Neural progenitor cell (in vitro differentiated cells): ENCODE results near the gene CTSW. TPM values are rescaled to one million over a fixed set of nuclear protein-coding genes. Genes with fewer than 3 reads are reported as not detected.

Experiments
- DNase-seq: peaks from one replicate; pipeline ENCODE4 v3.0.0-alpha.2; 2016; ENCODE audit warnings: low spot score
- H2AFZ ChIP-seq: fragments of 200-600 bp; sonication (generic); replicated peaks from 2 replicates; pipeline ENCODE4 v1.6.1; 2016; ENCODE audit warnings: antibody characterized with exemption
- H3F3A ChIP-seq: fragments of 200-600 bp; sonication (generic); 2 replicates; pipeline ENCODE4 v1.6.1; 2016; ENCODE audit warnings: antibody characterized with exemption, low read depth
- H3K27ac ChIP-seq: fragments of 200-600 bp; sonication (generic); 2 replicates; pipeline ENCODE4 v1.5.1; 2016; ENCODE audit warnings: mild to moderate bottlenecking
- H3K27me3 ChIP-seq: fragments of 200-600 bp; sonication (generic); 2 replicates; pipeline ENCODE4 v1.6.1; 2016; ENCODE audit warnings: mild to moderate bottlenecking, moderate library complexity
- H3K36me3 ChIP-seq: fragments of 200-600 bp; sonication (generic); 2 replicates; pipeline ENCODE4 v1.5.1; 2016
- H3K4me1 ChIP-seq: fragments of 200-600 bp; sonication (generic); 2 replicates; pipeline ENCODE4 v1.6.1; 2016; ENCODE audit warnings: mixed run types
- H3K4me2 ChIP-seq: fragments of 200-600 bp; sonication (generic); 2 replicates; pipeline ENCODE4 v1.6.1; 2016
- H3K4me3 ChIP-seq: fragments of 200-600 bp; sonication (generic); 2 replicates; pipeline ENCODE4 v1.5.1; 2016
- H3K79me2 ChIP-seq: fragments of 200-600 bp; sonication (generic); 2 replicates; pipeline ENCODE4 v1.6.1; 2016; ENCODE audit warnings: low read depth
- H3K9ac ChIP-seq: fragments of 200-600 bp; sonication (generic); 2 replicates; pipeline ENCODE4 v1.6.1; 2016
- H3K9me3 ChIP-seq: fragments of 200-600 bp; sonication (generic); 2 replicates; pipeline ENCODE4 v1.5.1; 2016; ENCODE audit warnings: low read depth
- H4K20me1 ChIP-seq: fragments of 200-600 bp; sonication (generic); 2 replicates; pipeline ENCODE4 v1.6.1; 2016; ENCODE audit warnings: low read depth
- H3K27ac Mint-ChIP-seq: 3 replicates; pipeline ENCODE4 v1.8.0; 2021; ENCODE audit warnings: mixed read lengths
- H3K27me3 Mint-ChIP-seq: 2 replicates; pipeline ENCODE4 v1.8.0; 2022; ENCODE audit warnings: low read depth, mild to moderate bottlenecking, inconsistent platforms, moderate library complexity, mixed read lengths; ENCODE audit not compliant: insufficient read depth
- H3K36me3 Mint-ChIP-seq: 3 replicates; pipeline ENCODE4 v1.8.0; 2021; ENCODE audit warnings: mixed read lengths
- H3K4me1 Mint-ChIP-seq: 3 replicates; pipeline ENCODE4 v1.8.0; 2021; ENCODE audit warnings: mixed read lengths
- H3K4me3 Mint-ChIP-seq: 3 replicates; pipeline ENCODE4 v1.8.0; 2021; ENCODE audit warnings: mild to moderate bottlenecking, moderate library complexity, mixed read lengths
- H3K9me3 Mint-ChIP-seq: 3 replicates; pipeline ENCODE4 v1.8.0; 2020; ENCODE audit warnings: mixed read lengths
- EZH2 ChIP-seq: fragments of 200-600 bp; sonication (generic); IDR thresholded peaks from 2 replicates; pipeline ENCODE4 v1.6.1; 2017; ENCODE audit warnings: antibody characterized with exemption, mild to moderate bottlenecking, moderate library complexity
- EZH2phosphoT487 ChIP-seq: fragments of 200-600 bp; sonication (generic); IDR thresholded peaks from 2 replicates; pipeline ENCODE4 v1.6.1; 2017; ENCODE audit warnings: antibody characterized with exemption
- total RNA-seq: library from RNA; depleted of rRNA; stranded (reverse); fragments of >200 nt; gene quantifications from 2 replicates; pipeline ENCODE4 v1.2.3, GENCODE V29; 2015; ENCODE audit warnings: low replicate concordance
- TF ChIP-seq, protein P1 (sequence below): fragments of 200-600 bp; sonication (generic); IDR thresholded peaks from 2 replicates; pipeline ENCODE4 v1.5.1; 2017; ENCODE audit warnings: antibody characterized with exemption, mild to moderate bottlenecking

Gene CTSW
- total RNA-seq, 1 donor from 2014 or later = not detected

DNA sequence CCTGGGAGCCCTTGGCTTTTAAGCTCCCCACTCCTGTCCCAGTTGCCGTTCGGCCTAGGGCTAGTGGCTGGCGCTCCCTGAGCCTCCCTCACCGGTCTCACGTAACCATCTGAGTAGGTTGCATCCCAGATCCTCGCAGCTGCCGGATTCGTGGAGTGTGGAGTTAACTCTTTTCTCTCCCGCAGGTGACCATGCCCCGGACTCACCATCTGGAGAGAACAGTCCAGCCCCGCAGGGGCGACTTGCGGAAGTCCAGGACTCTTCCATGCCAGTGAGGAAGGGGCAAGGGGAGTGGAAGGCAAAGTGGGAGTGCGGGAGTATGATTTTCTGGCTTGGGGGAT lies 18.5 kb upstream of the CTSW start:
- H3K4me3 ChIP-seq = peak overlapping the region; percentile 87
- H3K79me2 ChIP-seq = peaks cover 34% of the 10 kb centered on the region
- peak overlapping the region; percentile 95 for H3K27ac Mint-ChIP-seq
- H3K4me3 Mint-ChIP-seq = peak overlapping the region; percentile 95
- H3K4me2 ChIP-seq = peak overlapping the region; percentile 90
- peaks cover 10% of the 10 kb centered on the region for H3K4me1 ChIP-seq
- H3K36me3 ChIP-seq = no peaks in the 10 kb centered on the region
- peak; percentile 43 for DNase-seq
- H3K9ac ChIP-seq = peak overlapping the region; percentile 63
- peaks cover 17% of the 10 kb centered on the region for H3K36me3 Mint-ChIP-seq
- H3K27me3 ChIP-seq = no peaks in the 10 kb centered on the region
- H3K9me3 ChIP-seq = no peaks in the 10 kb centered on the region
- peaks cover 49% of the 10 kb centered on the region for H3F3A ChIP-seq
- no peak overlapping the region for H3K27ac ChIP-seq
- peaks cover 22% of the 10 kb centered on the region for H3K27me3 Mint-ChIP-seq
- no peak for TF ChIP-seq EZH2
- H2AFZ ChIP-seq = no peak overlapping the region
- peaks cover 22% of the 10 kb centered on the region for H4K20me1 ChIP-seq
- H3K9me3 Mint-ChIP-seq = peaks cover 3% of the 10 kb centered on the region
- H3K4me1 Mint-ChIP-seq = peaks cover 27% of the 10 kb centered on the region

DNA sequence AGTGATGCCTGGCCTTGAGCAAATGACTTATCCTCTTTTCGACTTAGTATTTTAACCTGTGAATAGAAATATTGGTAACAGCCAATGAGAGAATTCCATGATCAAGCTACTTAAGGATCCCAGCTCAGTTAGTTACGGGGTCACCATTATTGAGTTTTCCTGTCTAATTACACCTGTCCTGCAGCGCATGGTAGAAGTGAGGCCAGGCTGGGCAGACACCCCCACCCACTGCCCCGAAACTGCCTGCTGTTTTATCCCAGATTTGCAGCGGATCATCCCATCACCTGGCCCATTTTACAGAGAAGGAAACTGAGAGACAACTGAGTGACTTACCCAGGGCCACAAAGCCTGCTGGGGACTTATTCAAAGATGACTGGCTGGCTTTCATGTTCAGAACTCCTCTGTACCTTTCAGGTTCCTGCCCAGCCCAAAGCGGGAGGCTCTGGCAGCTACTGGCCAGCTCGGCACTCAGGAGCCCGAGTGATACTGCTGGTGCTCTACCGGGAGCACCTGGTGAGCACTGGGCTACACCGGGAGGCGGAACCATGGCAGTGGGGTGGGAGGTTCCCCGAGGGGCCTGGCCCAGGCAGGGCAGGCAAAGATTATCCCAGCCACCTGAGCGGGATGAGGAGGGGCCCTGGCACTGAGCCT lies 18.0 kb upstream of the CTSW start:
- Histone ChIP-seq H4K20me1 (peaks cover 20% of the 10 kb centered on the region), H2AFZ (no peak overlapping the region), H3K79me2 (peaks cover 29% of the 10 kb centered on the region), H3K9me3 (no peaks in the 10 kb centered on the region), H3K4me3 (peak overlapping the region; percentile 87), H3F3A (peaks cover 46% of the 10 kb centered on the region), H3K36me3 (no peaks in the 10 kb centered on the region), H3K9ac (peak overlapping the region; percentile 63), H3K27me3 (no peaks in the 10 kb centered on the region), H3K4me1 (peaks cover 6% of the 10 kb centered on the region), H3K4me2 (peak overlapping the region; percentile 90), H3K27ac (no peak overlapping the region)
- Mint-ChIP-seq H3K36me3 (peaks cover 11% of the 10 kb centered on the region), H3K4me3 (peak overlapping the region; percentile 95), H3K4me1 (peaks cover 24% of the 10 kb centered on the region), H3K27ac (no peak overlapping the region), H3K9me3 (peaks cover under 1% of the 10 kb centered on the region), H3K27me3 (peaks cover 17% of the 10 kb centered on the region)
- peak; percentile 1 for DNase-seq
- TF ChIP-seq EZH2phosphoT487 = no peak

DNA sequence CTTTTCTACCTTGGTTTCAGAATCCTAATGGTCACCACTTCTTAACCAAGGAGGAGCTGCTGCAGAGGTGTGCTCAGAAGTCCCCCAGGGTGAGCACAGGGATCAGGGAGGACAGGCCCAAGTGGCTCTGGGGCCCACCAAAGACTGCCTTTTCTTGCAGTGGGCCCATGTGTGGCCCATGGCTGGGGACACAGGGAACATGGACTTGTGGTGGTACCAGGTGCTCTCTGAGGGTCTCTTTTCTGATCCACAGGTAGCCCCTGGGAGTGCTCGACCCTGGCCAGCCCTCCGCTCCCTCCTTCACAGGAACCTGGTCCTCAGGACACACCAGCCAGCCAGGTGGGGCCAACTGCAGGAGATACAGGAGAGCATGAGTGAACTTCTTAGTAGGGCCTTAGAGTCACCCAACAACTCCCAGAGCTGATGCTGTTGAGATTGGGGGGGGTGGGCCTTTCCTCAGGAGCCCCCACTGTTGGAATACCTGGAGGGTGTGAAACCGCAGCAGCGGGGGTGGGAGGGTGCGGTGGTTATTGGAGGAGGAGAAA lies 17.4 kb upstream of the CTSW start:
- Histone ChIP-seq H3F3A (peaks cover 44% of the 10 kb centered on the region), H3K4me2 (no peak overlapping the region), H3K36me3 (no peaks in the 10 kb centered on the region), H3K79me2 (peaks cover 23% of the 10 kb centered on the region), H2AFZ (no peak overlapping the region), H4K20me1 (peaks cover 20% of the 10 kb centered on the region), H3K4me3 (no peak overlapping the region), H3K9me3 (no peaks in the 10 kb centered on the region), H3K4me1 (peaks cover 6% of the 10 kb centered on the region), H3K27me3 (no peaks in the 10 kb centered on the region), H3K9ac (no peak overlapping the region), H3K27ac (no peak overlapping the region)
- Mint-ChIP-seq H3K36me3 (peaks cover 10% of the 10 kb centered on the region), H3K9me3 (no peaks in the 10 kb centered on the region), H3K4me1 (peaks cover 27% of the 10 kb centered on the region), H3K27ac (no peak overlapping the region), H3K4me3 (peak overlapping the region; percentile 95), H3K27me3 (peaks cover 16% of the 10 kb centered on the region)
- DNase-seq = peak; percentile 1
- TF ChIP-seq, protein P1, sequence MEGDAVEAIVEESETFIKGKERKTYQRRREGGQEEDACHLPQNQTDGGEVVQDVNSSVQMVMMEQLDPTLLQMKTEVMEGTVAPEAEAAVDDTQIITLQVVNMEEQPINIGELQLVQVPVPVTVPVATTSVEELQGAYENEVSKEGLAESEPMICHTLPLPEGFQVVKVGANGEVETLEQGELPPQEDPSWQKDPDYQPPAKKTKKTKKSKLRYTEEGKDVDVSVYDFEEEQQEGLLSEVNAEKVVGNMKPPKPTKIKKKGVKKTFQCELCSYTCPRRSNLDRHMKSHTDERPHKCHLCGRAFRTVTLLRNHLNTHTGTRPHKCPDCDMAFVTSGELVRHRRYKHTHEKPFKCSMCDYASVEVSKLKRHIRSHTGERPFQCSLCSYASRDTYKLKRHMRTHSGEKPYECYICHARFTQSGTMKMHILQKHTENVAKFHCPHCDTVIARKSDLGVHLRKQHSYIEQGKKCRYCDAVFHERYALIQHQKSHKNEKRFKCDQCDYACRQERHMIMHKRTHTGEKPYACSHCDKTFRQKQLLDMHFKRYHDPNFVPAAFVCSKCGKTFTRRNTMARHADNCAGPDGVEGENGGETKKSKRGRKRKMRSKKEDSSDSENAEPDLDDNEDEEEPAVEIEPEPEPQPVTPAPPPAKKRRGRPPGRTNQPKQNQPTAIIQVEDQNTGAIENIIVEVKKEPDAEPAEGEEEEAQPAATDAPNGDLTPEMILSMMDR = no peak
- TF ChIP-seq EZH2 (no peak), EZH2phosphoT487 (no peak)

DNA sequence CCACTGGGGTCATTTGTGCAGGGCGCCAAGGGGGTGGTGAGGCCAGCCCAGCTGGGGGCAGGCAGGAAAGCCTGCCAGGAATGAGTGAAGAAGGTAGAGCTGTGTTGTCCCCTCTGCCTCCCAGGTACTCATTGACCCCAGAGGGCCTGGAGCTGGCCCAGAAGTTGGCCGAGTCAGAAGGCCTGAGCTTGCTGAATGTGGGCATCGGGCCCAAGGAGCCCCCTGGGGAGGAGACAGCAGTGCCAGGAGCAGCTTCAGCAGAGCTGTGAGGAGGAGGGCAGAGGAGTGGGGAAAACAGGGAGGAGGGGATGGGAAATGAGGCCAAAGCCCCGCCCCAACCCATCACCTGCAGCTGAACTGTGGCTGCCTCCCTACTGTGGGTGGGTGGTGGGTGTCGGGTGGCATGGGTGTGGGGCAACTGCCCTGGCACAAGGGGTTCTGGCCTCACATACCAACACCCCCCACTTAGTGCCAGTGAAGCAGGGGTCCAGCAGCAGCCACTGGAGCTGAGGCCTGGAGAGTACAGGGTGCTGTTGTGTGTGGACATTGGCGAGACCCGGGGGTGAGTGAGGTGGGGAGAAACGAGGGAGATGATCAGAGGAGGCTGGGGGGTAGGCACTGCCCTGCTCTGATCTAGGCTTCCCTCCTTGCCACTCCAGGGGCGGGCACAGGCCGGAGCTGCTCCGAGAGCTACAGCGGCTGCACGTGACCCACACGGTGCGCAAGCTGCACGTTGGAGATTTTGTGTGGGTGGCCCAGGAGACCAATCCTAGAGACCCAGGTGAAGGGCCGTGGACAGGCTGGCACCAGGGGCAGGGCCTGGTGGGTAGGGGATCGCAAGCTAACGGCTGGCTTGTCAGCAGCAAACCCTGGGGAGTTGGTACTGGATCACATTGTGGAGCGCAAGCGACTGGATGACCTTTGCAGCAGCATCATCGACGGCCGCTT lies 16.4 kb upstream of the CTSW start:
- H2AFZ ChIP-seq = no peak overlapping the region
- TF ChIP-seq EZH2 = no peak
- TF ChIP-seq EZH2phosphoT487 = no peak
- TF ChIP-seq, protein P1 = no peak
- Mint-ChIP-seq H3K27ac (no peak overlapping the region), H3K27me3 (peaks cover 18% of the 10 kb centered on the region), H3K36me3 (peaks cover 10% of the 10 kb centered on the region), H3K4me1 (peaks cover 34% of the 10 kb centered on the region), H3K4me3 (peak overlapping the region; percentile 63), H3K9me3 (no peaks in the 10 kb centered on the region)
- H3K4me3 ChIP-seq = no peak overlapping the region
- H3K9me3 ChIP-seq = no peaks in the 10 kb centered on the region
- H3K4me2 ChIP-seq = no peak overlapping the region
- peaks cover 45% of the 10 kb centered on the region for H3F3A ChIP-seq
- peak; percentile 1 for DNase-seq
- peaks cover 6% of the 10 kb centered on the region for H3K4me1 ChIP-seq
- H4K20me1 ChIP-seq = peaks cover 19% of the 10 kb centered on the region
- H3K36me3 ChIP-seq = no peaks in the 10 kb centered on the region
- no peak overlapping the region for H3K27ac ChIP-seq
- no peak overlapping the region for H3K9ac ChIP-seq
- no peaks in the 10 kb centered on the region for H3K27me3 ChIP-seq
- peaks cover 16% of the 10 kb centered on the region for H3K79me2 ChIP-seq
